Dermis microvascular lymphatic vessel endothelial cell (primary cell): ENCODE results near the gene RAB30. TPM values are rescaled to one million over a fixed set of nuclear protein-coding genes. Genes with fewer than 3 reads are reported as not detected.
"Not testable (repeated sequence)": the region's sequence is repeated elsewhere in the genome, so short reads cannot be mapped to it uniquely, and the experiment has no call there.

Experiments used
- DNase-seq, 2 donors: peaks; one replicate each; pipeline versions ENCODE4 v3.0.0 to v3.0.0-alpha.2; 2010; ENCODE audit warnings: low read depth in 2 of 2
- total RNA-seq: library from RNA; depleted of rRNA; stranded (reverse); fragments of >200 nt; gene quantifications from 2 replicates; pipeline ENCODE4 v1.2.1, GENCODE V29; 2014

Gene RAB30
- total RNA-seq, 1 donor from 2014 or later, result 8.1 TPM

DNA sequence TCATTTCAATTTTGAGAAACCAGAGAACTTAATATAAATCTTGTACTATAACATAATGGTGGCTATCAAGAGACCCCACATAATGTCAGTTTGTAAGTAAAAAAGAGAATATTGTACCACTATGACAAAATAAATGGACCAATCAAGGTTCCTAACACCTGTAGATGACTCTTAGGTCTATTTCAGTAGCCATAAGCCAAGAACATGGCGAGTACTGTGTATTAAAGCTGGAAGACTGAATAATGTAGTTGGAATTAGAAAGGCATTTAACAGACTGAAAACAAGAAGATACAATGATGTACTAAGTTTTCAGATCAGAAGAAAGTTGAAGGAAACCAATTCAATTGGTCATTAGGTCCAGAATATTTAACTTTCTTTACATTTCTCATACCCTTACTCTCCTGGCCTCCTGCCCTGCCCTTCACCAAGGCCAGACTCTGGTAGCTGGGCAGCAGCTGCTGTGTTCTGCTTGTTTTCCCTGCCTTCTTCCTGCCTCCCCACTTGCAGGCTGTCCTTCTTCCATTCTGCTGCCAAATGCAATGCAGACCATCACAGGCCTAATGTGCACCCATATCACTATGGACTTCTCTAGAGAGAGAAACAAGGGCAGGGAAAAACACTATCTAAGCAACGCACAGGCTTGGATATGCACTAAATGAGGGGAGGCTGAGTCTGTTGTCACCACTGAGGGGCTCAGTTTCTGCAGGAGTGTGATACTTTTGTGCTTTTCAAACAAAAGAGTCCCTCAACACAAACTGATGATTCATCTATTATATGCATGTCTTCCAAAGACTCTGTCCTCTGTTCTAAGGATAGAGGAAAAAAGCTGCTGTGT lies 60.1 kb downstream of the RAB30 start:
- DNase-seq, result peak in 1 of 2 donors; percentile 43

DNA sequence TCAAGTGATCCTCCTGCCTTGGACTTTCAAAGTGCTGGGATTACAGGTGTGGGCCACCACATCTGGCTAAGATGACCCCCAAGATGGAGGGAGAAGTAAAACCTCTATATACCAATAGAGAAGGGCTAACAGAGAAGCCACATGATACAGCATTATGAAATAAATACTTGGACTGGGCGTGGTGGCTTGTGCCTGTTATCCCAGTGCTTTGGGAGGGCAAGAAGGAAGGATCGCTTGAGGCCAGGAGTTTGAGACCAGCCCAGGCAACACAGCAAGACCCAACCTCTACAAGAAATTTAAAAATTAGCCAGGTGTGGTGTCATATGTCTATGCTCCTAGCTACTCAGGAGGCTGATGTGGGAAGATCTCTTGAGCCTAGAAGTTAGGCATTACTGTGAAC lies 61.7 kb downstream of the RAB30 start:
- DNase-seq, result no peak

DNA sequence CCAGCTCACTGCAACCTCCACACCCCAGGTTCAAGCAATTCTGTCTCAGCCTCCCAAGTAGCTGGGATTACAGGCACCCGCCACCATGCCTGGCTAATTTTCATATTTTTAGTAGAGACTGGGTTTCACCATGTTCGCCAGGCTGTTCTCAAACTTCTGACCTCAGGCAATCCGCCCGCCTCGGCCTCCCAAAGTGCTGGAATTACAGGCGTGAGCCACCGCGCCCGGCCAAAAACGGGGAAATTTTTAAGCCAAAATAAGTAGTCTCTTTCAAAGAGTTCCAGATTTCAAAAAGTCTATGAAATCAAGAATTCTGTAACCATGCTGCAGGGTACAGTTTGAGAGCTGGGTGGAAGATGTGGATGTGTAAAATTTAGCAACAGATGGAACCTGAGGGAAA lies 62.6 kb downstream of the RAB30 start:
- not testable (repeated sequence) for DNase-seq

DNA sequence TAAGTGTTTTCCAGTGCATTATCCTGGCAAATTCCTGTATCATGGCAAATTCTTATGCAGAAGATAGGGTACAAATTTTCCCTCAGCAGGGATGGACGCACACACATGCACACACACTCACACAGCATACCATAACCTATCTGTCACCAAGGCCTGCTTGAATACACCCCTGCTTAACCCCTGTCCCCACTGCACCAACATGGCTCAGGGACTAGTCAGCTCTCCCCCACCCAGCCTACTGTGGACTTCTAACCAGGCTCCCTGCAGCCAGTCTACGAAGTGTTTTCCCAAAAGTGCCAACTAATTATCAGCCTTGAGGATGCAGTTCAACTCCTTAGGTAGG lies 63.1 kb downstream of the RAB30 start:
- DNase-seq, result no peak

GRCh38 chr11:83007909-83008580 lies 63.7 kb downstream of the RAB30 start:
- peak in 1 of 2 donors; percentile 86 for DNase-seq

- DNase-seq, result no peak
Observed at GRCh38 chr11:83007477-83007876, 64.2 kb downstream of the RAB30 start.

DNA sequence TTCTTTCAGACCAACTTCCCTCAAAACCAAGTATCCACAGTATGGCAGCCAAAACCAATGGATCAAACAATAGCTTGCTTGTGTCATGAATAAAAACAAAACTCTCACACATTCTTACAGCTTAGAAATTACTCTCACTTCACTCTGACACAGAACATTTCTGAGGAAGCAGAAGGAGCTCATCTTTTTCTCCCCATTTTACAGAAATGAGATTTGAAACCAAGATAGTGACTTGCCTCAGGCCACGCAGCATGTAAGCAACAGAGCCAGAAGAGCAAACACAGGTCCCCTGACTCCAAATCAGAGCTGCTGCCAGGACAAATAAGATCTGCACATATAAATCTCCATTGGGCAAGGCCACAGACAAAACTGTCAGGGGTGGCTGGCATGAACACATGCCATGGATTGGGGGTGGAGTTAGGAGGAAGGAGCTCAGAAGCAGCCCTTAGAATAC lies 64.8 kb downstream of the RAB30 start:
- no peak for DNase-seq

DNA sequence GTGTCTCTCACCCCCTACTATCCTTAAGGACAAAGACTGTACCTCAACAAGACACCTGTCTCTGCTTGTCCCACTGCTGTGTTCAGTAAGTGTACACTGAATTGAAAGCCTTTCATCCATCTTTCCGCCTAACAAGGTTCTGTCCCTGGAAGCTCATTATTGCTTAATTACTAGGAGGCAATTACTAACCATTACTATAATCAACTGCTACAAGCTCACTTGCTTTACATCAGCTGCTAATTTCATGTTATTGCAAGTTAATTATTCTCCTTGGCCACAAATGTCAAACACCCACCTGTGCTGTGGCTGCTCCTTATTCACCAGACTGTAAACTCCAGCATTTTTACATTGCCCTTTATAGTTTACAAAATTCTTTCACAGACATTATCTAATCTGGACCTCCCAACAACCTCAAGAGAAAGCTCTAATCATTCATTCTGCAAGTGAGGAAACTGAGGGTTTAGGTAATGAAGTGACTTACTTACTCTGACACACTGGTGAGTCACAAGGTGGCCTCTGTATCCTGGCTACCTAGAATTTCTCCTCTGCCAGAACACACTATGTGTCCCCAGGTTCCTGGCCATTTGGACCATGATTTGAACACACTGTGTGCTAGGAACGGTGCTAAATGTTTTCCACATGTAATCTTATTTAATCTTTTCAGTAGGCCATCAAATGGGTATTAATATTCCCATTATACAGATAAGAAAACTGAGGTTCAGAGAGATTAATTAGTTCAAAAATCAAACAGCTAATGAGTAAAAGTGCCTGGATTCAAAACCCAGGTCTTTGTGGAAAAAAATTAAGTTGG lies 66.7 kb downstream of the RAB30 start:
- DNase-seq, result no peak

- no peak for DNase-seq
Observed at GRCh38 chr11:83002522-83002921, 69.2 kb downstream of the RAB30 start.

DNA sequence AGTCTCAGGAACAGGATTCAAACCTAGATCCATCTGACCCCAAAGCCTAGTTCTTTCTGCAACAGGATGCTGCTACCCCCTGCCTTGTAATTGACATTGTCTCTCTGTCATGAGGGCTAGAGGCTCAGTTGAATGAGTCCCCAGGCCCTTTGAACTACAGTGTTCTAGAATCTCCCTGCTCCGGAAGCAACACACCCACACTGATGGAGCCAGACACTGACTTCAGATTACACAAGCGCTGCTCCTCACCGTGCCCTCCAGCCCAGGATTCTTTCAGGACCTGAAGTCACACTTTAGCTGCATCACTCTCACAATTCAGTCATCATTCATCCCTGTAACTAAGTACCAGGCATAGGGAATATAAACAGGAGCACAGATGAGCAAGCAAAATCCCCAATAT lies 69.6 kb downstream of the RAB30 start:
- peak in 1 of 2 donors; percentile 48 for DNase-seq

GRCh38 chr11:83000381-83000780 lies 71.3 kb downstream of the RAB30 start:
- DNase-seq, result peak in 1 of 2 donors; percentile 49

- no peak for DNase-seq
Observed at GRCh38 chr11:82999232-82999631, 72.5 kb downstream of the RAB30 start.

GRCh38 chr11:82998697-82999096 lies 73.0 kb downstream of the RAB30 start:
- DNase-seq, result no peak

- DNase-seq, result peak in 1 of 2 donors; percentile 63
Observed at GRCh38 chr11:82996966-82997606, 74.6 kb downstream of the RAB30 start.

DNA sequence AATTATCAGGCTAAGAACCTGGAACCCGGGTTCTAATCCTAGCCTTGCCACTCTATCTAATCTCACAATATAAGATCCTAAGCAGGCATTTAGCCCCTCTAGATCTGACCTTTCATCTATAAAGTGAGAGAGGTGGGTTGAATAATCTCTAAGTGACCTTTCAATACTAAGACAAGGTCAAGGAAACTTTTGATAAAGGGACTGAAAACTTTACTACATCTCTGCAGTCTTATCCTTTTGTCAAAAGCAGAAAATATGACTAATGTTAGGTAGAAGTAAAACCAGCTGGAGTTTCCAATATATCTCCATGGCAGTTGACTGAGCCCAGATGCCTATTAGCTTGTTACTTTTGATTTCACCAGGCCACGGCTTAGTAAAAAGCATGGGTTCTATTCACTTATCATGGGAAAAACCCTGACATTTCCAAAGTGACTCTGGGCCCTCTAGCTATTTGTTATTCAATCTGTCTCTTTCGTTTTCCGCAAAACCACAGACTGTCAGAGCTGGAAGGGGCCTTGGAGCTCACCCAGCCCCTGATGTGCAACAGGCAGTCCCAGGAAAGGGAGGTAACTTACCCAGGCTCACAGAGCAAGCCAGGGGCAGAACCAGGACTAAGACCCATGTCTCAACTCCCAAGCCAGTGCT lies 75.8 kb downstream of the RAB30 start:
- no peak for DNase-seq

GRCh38 chr11:82995235-82995634 lies 76.5 kb downstream of the RAB30 start:
- no peak for DNase-seq

DNA sequence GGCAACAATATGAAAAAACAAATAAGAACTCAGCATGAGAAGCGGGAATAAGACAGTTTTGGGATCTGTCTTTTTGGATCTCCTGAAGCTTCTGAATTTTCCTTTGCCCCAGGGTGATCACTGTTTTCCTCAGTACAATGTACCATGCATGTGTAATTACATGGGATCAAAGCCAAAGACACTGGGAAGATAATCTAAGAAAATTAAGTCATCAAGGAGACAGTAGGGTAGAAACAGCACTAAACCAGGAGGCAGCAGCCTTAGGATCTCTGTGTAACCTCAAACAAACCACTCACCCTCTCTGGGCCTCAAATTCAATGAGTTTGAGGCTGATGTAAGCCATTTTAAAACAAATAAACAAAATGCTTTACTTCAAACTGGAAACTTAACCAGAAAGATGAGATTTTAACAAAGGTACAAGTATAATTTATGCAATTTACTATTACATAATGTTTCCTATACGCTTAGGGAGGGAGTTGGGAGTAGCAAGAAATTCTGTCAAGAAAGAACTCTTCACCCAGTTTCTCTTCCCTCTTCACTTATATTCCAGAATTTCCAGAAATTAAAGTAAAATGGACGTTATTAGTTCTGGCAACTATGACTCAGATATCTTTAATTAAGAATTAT lies 77.0 kb downstream of the RAB30 start:
- no peak for DNase-seq

DNA sequence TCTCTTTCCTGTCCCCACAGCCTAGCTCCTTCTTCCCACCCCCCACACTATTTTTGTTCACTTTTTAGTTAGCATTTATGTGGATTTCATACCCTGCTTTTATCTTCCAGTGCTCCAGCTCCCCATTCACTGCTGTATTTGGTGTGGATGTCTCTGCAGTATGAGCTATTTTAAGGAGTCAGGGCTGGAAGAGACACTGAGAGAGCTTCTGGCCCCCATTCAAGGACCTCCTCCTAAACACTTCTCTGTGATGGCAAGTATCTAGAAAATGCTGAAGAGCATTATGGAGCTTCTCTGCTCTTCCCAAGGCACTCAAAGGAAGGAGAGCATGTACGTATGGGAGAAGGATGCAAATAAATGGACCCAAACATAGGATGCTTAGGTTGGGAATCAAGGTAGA lies 79.5 kb downstream of the RAB30 start:
- DNase-seq, result no peak

- no peak for DNase-seq
Observed at GRCh38 chr11:82989628-82990404, 81.9 kb downstream of the RAB30 start.
